Astrocyte (in vitro differentiated cells and primary cell): Measurements from ENCODE around the gene TP53BP1. TPM values are rescaled to one million over a fixed set of nuclear protein-coding genes. Genes with fewer than 3 reads are reported as not detected.

Experiments
- DNase-seq: peaks from one replicate; pipeline ENCODE4 v3.0.0-alpha.2; 2010; ENCODE audit warnings: low read depth
- FAIRE-seq: peaks from 2 replicates; lab custom pipeline; 2011; peaks lifted over from hg19 to GRCh38; lab: Jason Lieb, UNC
- H2AFZ ChIP-seq: 2 replicates; pipeline ENCODE4 v1.6.0; 2012; ENCODE audit warnings: low read depth, low read length, inconsistent platforms
- H3K27ac ChIP-seq: 2 replicates; pipeline ENCODE4 v1.5.1; 2011; ENCODE audit warnings: low read depth, low read length, inconsistent platforms
- H3K27me3 ChIP-seq: 2 replicates; pipeline ENCODE4 v1.6.0; 2011; ENCODE audit warnings: low read length, inconsistent platforms; ENCODE audit not compliant: insufficient read depth
- H3K36me3 ChIP-seq: 2 replicates; pipeline ENCODE4 v1.5.1; 2011; ENCODE audit warnings: low read length, inconsistent platforms; ENCODE audit not compliant: insufficient read depth
- H3K4me1 ChIP-seq: 2 replicates; pipeline ENCODE4 v1.5.1; 2011; ENCODE audit warnings: low read length, inconsistent platforms; ENCODE audit not compliant: insufficient read depth
- H3K4me2 ChIP-seq: 2 replicates; pipeline ENCODE4 v1.6.0; 2012; ENCODE audit warnings: low read length, inconsistent platforms
- H3K4me3 ChIP-seq: 2 replicates; pipeline ENCODE4 v1.5.1; 2011; ENCODE audit warnings: low read depth, mild to moderate bottlenecking, low read length, inconsistent platforms; ENCODE audit not compliant: insufficient read depth
- H3K79me2 ChIP-seq: 2 replicates; pipeline ENCODE4 v1.6.0; 2012; ENCODE audit warnings: mild to moderate bottlenecking, low read length, inconsistent platforms; ENCODE audit not compliant: insufficient read depth
- H3K9ac ChIP-seq: 2 replicates; pipeline ENCODE4 v1.6.0; 2012; ENCODE audit warnings: mild to moderate bottlenecking, low read length, inconsistent platforms
- H3K9me3 ChIP-seq: 2 replicates; pipeline ENCODE4 v1.5.1; 2012; ENCODE audit warnings: low read depth, mild to moderate bottlenecking, low read length, inconsistent platforms; ENCODE audit not compliant: insufficient read depth
- H4K20me1 ChIP-seq: 2 replicates; pipeline ENCODE4 v1.6.0; 2012; ENCODE audit warnings: low read length, inconsistent platforms; ENCODE audit not compliant: insufficient read depth
- H3K27ac Mint-ChIP-seq: one replicate; pipeline ENCODE4 v1.8.0; 2021; ENCODE audit warnings: mild to moderate bottlenecking, mixed read lengths; ENCODE audit not compliant: unreplicated experiment
- H3K27me3 Mint-ChIP-seq: one replicate; pipeline ENCODE4 v1.8.0; 2021; ENCODE audit warnings: low read depth, mixed read lengths; ENCODE audit not compliant: unreplicated experiment
- H3K36me3 Mint-ChIP-seq: one replicate; pipeline ENCODE4 v1.8.0; 2021; ENCODE audit warnings: low read depth, mixed read lengths; ENCODE audit not compliant: unreplicated experiment
- H3K4me1 Mint-ChIP-seq: one replicate; pipeline ENCODE4 v1.8.0; 2021; ENCODE audit warnings: low read depth, mixed read lengths; ENCODE audit not compliant: unreplicated experiment
- H3K4me3 Mint-ChIP-seq: one replicate; pipeline ENCODE4 v1.8.0; 2021; ENCODE audit warnings: mild to moderate bottlenecking, moderate library complexity, mixed read lengths; ENCODE audit not compliant: unreplicated experiment
- H3K9me3 Mint-ChIP-seq: one replicate; pipeline ENCODE4 v1.8.0; 2021; ENCODE audit warnings: mild to moderate bottlenecking, mixed read lengths; ENCODE audit not compliant: unreplicated experiment
- EZH2 ChIP-seq: IDR thresholded peaks from 2 replicates; pipeline ENCODE4 v1.6.1; 2012; ENCODE audit warnings: mild to moderate bottlenecking, low read length, inconsistent platforms; ENCODE audit not compliant: insufficient read depth
- total RNA-seq: library from RNA; stranded (reverse); gene quantifications from 2 replicates; pipeline ENCODE4 v1.2.1, GENCODE V29; 2021
- TF ChIP-seq, protein P1 (sequence below): IDR thresholded peaks from 2 replicates; pipeline ENCODE4 v1.5.1; 2011; ENCODE audit warnings: low read depth, mild to moderate bottlenecking, inconsistent platforms, low read length, moderate library complexity; ENCODE audit not compliant: insufficient read depth

Gene TP53BP1
- total RNA-seq, 1 donor from 2014 or later = 71.9 TPM

DNA sequence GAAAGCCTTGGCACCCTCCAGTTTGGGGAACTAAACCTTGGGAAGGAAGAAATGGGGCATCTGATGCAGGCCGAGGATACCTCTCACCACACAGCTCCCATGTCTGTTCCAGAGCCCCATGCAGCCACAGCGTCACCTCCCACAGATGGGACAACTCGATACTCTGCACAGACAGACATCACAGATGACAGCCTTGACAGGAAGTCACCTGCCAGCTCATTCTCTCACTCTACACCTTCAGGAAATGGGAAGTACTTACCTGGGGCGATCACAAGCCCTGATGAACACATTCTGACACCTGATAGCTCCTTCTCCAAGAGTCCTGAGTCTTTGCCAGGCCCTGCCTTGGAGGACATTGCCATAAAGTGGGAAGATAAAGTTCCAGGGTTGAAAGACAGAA, 32.2 kb upstream of the TP53BP1 start:
- FAIRE-seq (no peak), DNase-seq (no peak)
- Histone ChIP-seq H3K9ac (no peak overlapping the region), H3K36me3 (peaks cover 51% of the 10 kb centered on the region), H3K4me1 (no peaks in the 10 kb centered on the region), H3K4me3 (no peak overlapping the region), H3K9me3 (no peaks in the 10 kb centered on the region), H3K79me2 (peaks cover 5% of the 10 kb centered on the region), H3K27me3 (no peaks in the 10 kb centered on the region), H4K20me1 (peaks cover 73% of the 10 kb centered on the region), H2AFZ (no peak overlapping the region), H3K4me2 (no peak overlapping the region), H3K27ac (no peak overlapping the region)
- peak overlapping the region; percentile 14 for H3K4me3 Mint-ChIP-seq
- peaks cover 73% of the 10 kb centered on the region for H3K36me3 Mint-ChIP-seq
- TF ChIP-seq, protein P1, sequence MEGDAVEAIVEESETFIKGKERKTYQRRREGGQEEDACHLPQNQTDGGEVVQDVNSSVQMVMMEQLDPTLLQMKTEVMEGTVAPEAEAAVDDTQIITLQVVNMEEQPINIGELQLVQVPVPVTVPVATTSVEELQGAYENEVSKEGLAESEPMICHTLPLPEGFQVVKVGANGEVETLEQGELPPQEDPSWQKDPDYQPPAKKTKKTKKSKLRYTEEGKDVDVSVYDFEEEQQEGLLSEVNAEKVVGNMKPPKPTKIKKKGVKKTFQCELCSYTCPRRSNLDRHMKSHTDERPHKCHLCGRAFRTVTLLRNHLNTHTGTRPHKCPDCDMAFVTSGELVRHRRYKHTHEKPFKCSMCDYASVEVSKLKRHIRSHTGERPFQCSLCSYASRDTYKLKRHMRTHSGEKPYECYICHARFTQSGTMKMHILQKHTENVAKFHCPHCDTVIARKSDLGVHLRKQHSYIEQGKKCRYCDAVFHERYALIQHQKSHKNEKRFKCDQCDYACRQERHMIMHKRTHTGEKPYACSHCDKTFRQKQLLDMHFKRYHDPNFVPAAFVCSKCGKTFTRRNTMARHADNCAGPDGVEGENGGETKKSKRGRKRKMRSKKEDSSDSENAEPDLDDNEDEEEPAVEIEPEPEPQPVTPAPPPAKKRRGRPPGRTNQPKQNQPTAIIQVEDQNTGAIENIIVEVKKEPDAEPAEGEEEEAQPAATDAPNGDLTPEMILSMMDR = no peak
- no peak for TF ChIP-seq EZH2
- no peaks in the 10 kb centered on the region for H3K27me3 Mint-ChIP-seq
- peaks cover 8% of the 10 kb centered on the region for H3K9me3 Mint-ChIP-seq
- peaks cover 5% of the 10 kb centered on the region for H3K4me1 Mint-ChIP-seq
- no peak overlapping the region for H3K27ac Mint-ChIP-seq

DNA sequence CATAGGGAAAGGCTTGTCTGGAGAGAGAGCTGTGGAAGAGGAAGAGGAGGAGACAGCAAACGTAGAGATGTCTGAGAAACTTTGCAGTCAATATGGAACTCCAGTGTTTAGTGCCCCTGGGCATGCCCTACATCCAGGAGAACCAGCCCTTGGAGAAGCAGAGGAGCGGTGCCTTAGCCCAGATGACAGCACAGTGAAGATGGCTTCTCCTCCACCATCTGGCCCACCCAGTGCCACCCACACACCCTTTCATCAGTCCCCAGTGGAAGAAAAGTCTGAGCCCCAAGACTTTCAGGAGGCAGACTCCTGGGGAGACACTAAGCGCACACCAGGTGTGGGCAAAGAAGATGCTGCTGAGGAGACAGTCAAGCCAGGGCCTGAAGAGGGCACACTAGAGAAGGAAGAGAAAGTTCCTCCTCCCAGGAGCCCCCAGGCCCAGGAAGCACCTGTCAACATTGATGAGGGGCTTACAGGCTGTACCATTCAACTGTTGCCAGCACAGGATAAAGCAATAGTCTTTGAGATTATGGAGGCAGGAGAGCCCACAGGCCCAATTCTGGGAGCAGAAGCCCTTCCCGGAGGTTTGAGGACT, 31.4 kb upstream of the TP53BP1 start:
- no peak overlapping the region for H3K4me3 ChIP-seq
- FAIRE-seq = no peak
- H3K9me3 Mint-ChIP-seq = peaks cover 8% of the 10 kb centered on the region
- H4K20me1 ChIP-seq = peaks cover 81% of the 10 kb centered on the region
- H3K27ac ChIP-seq = no peak overlapping the region
- H3K27me3 ChIP-seq = no peaks in the 10 kb centered on the region
- no peak for TF ChIP-seq EZH2
- H3K4me2 ChIP-seq = no peak overlapping the region
- DNase-seq = no peak
- peaks cover 47% of the 10 kb centered on the region for H3K36me3 ChIP-seq
- peaks cover 65% of the 10 kb centered on the region for H3K36me3 Mint-ChIP-seq
- H2AFZ ChIP-seq = no peak overlapping the region
- peaks cover 12% of the 10 kb centered on the region for H3K79me2 ChIP-seq
- H3K4me1 ChIP-seq = no peaks in the 10 kb centered on the region
- no peak overlapping the region for H3K27ac Mint-ChIP-seq
- H3K4me3 Mint-ChIP-seq = no peak overlapping the region
- H3K9ac ChIP-seq = no peak overlapping the region
- H3K4me1 Mint-ChIP-seq = peaks cover 9% of the 10 kb centered on the region
- H3K9me3 ChIP-seq = no peaks in the 10 kb centered on the region
- H3K27me3 Mint-ChIP-seq = no peaks in the 10 kb centered on the region

DNA sequence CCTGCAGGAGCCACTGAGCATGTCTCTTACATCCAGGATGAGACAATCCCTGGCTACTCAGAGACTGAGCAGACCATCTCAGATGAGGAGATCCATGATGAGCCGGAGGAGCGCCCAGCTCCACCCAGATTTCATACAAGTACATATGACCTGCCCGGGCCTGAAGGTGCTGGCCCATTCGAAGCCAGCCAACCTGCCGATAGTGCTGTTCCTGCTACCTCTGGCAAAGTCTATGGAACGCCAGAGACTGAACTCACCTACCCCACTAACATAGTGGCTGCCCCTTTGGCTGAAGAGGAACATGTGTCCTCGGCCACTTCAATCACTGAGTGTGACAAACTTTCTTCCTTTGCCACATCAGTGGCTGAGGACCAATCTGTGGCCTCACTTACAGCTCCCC, 30.7 kb upstream of the TP53BP1 start:
- no peaks in the 10 kb centered on the region for H3K27me3 ChIP-seq
- peaks cover 47% of the 10 kb centered on the region for H3K36me3 ChIP-seq
- Mint-ChIP-seq H3K4me1 (peaks cover 14% of the 10 kb centered on the region), H3K27ac (no peak overlapping the region), H3K36me3 (peaks cover 63% of the 10 kb centered on the region), H3K9me3 (peaks cover 8% of the 10 kb centered on the region), H3K4me3 (no peak overlapping the region), H3K27me3 (no peaks in the 10 kb centered on the region)
- FAIRE-seq = no peak
- H3K27ac ChIP-seq = no peak overlapping the region
- H3K4me3 ChIP-seq = no peak overlapping the region
- peaks cover 6% of the 10 kb centered on the region for H3K4me1 ChIP-seq
- no peak overlapping the region for H2AFZ ChIP-seq
- H4K20me1 ChIP-seq = peaks cover 88% of the 10 kb centered on the region
- peaks cover 19% of the 10 kb centered on the region for H3K79me2 ChIP-seq
- H3K9me3 ChIP-seq = no peaks in the 10 kb centered on the region
- no peak for DNase-seq
- no peak overlapping the region for H3K4me2 ChIP-seq
- no peak overlapping the region for H3K9ac ChIP-seq
- no peak for TF ChIP-seq EZH2
- TF ChIP-seq, protein P1 = no peak
